Keratinocyte (primary cell): Measurements from ENCODE around the gene ZNF70. TPM values are rescaled to one million over a fixed set of nuclear protein-coding genes. Genes with fewer than 3 reads are reported as not detected.

ENCODE experiments used
- DNase-seq: peaks from one replicate; pipeline ENCODE4 v3.0.0-alpha.2; 2011; ENCODE audit warnings: low read depth, missing footprints, low spot score
- FAIRE-seq: peaks from 2 replicates; lab custom pipeline; 2011; peaks lifted over from hg19 to GRCh38; lab: Jason Lieb, UNC
- H2AFZ ChIP-seq: 2 replicates; pipeline ENCODE4 v1.6.0; 2012; ENCODE audit warnings: low read length, control low read depth, inconsistent platforms; ENCODE audit not compliant: control insufficient read depth
- H3K27ac ChIP-seq: 2 replicates; pipeline ENCODE4 v1.5.1; 2011; ENCODE audit warnings: low read length; ENCODE audit not compliant: control insufficient read depth, insufficient read depth
- H3K27me3 ChIP-seq: 3 replicates; pipeline ENCODE4 v1.6.0; 2011; ENCODE audit warnings: low read length; ENCODE audit not compliant: control insufficient read depth, insufficient read depth; ENCODE audit errors: extremely low read depth
- H3K36me3 ChIP-seq, 2 experiments: 2 replicates in 1 of 2; 3 replicates in 1 of 2; pipeline ENCODE4 v1.5.1; 2011; ENCODE audit warnings: low read length in 2 of 2, mild to moderate bottlenecking in 1 of 2; ENCODE audit not compliant: control insufficient read depth in 2 of 2, insufficient read depth in 2 of 2; ENCODE audit errors: extremely low read depth in 1 of 2
- H3K4me1 ChIP-seq: 3 replicates; pipeline ENCODE4 v1.5.1; 2011; ENCODE audit warnings: low read length; ENCODE audit not compliant: control insufficient read depth, insufficient read depth; ENCODE audit errors: extremely low read depth
- H3K4me2 ChIP-seq: 3 replicates; pipeline ENCODE4 v1.6.0; 2011; ENCODE audit warnings: low read depth, low read length; ENCODE audit not compliant: control insufficient read depth, insufficient read depth; ENCODE audit errors: extremely low read depth
- H3K4me3 ChIP-seq, 3 experiments: fragments of 200-600 bp in 1 of 3; sonication (generic) in 1 of 3; 2 replicates in 2 of 3; 3 replicates in 1 of 3; pipeline ENCODE4 v1.5.1; 2011 to 2016; ENCODE audit warnings: low read length in 3 of 3, mild to moderate bottlenecking in 3 of 3, control low read depth in 2 of 3, inconsistent platforms in 1 of 3, low read depth in 1 of 3, mixed read lengths in 1 of 3, mixed run types in 1 of 3, moderate library complexity in 1 of 3; ENCODE audit not compliant: control insufficient read depth in 2 of 3, insufficient read depth in 2 of 3; ENCODE audit errors: extremely low read depth in 1 of 3
- H3K79me2 ChIP-seq: 2 replicates; pipeline ENCODE4 v1.6.0; 2012; ENCODE audit warnings: low read length; ENCODE audit not compliant: control insufficient read depth, insufficient read depth
- H3K9ac ChIP-seq: 3 replicates; pipeline ENCODE4 v1.6.0; 2011; ENCODE audit warnings: low read length; ENCODE audit not compliant: control insufficient read depth, insufficient read depth; ENCODE audit errors: extremely low read depth
- H3K9me1 ChIP-seq: 3 replicates; pipeline ENCODE4 v1.6.0; 2011; ENCODE audit warnings: low read length; ENCODE audit not compliant: control insufficient read depth, insufficient read depth; ENCODE audit errors: extremely low read depth
- H3K9me3 ChIP-seq: 2 replicates; pipeline ENCODE4 v1.5.1; 2012; ENCODE audit warnings: low read depth, low read length; ENCODE audit not compliant: control insufficient read depth
- H4K20me1 ChIP-seq: 3 replicates; pipeline ENCODE4 v1.6.0; 2011; ENCODE audit warnings: low read length; ENCODE audit not compliant: control insufficient read depth, insufficient read depth; ENCODE audit errors: extremely low read depth
- EZH2 ChIP-seq: IDR thresholded peaks from one replicate; pipeline ENCODE4 v1.6.1; 2012; ENCODE audit warnings: inconsistent platforms, mild to moderate bottlenecking, low read length, moderate library complexity
- dilution Hi-C: fragments of 300-500 bp; cut with MboI; formaldehyde crosslinking; loops from one replicate; pipeline ENCODE4 v1.7.0; 2020; ENCODE audit warnings: low sequenced_read_pairs; ENCODE audit not compliant: extremely low pct_ligation_motif_present
- polyA plus RNA-seq, 5 experiments: library from polyadenylated mRNA; depleted of rRNA in 3 of 5; stranded (reverse) in 3 of 5; stranded (forward) in 1 of 5; unstranded in 1 of 5; fragments of >200 nt; gene quantifications; 1 replicate in 1 of 5; 2 replicates in 3 of 5; 3 replicates in 1 of 5; pipeline versions ENCODE4 v1.2.1 to v1.2.3, GENCODE V29; 2011 to 2012; ENCODE audit warnings: missing spikeins in 2 of 5, low read depth in 1 of 5, low replicate concordance in 1 of 5
- TF ChIP-seq, protein P1 (sequence below), 3 experiments: IDR thresholded peaks in 1 of 3; conservative IDR thresholded peaks in 1 of 3; optimal IDR thresholded peaks in 1 of 3; 2 replicates in 2 of 3; 3 replicates in 1 of 3; pipeline versions ENCODE3 to v1.5.1; 2011; ENCODE audit warnings: low read length in 3 of 3, mild to moderate bottlenecking in 3 of 3, moderate library complexity in 2 of 3, control low read depth in 1 of 3, inconsistent platforms in 1 of 3; ENCODE audit not compliant: insufficient read depth in 2 of 3; ENCODE audit errors: extremely low read depth in 1 of 3

Gene ZNF70
- polyA plus RNA-seq, 1 donor (not counting 4 experiments of a cell fraction or from before 2014, with no cell fraction given) = 0.55 TPM

DNA sequence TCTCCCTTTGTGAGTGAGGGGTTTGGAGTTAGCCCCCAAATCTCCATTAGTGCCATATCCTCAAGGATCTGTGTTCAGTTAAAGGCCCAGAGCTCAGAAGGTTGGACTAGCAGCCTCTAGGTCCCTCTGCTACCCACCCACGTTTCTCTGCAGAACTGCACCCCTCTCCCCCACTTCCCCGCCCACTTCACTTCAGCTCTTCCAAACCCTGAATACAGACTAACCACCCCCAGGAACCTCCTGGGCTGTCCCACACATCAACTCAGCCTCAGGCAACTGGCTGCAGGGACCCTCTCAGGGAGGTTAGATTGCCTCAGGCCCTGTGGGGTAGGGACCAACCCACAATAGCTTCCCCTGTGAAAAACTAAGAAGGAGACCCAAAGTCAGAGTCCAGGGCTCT is 2.5 kb upstream of the ZNF70 start:
- TF ChIP-seq EZH2 = no peak
- no peaks in the 10 kb centered on the region for H3K9me1 ChIP-seq
- no peak overlapping the region for H3K4me2 ChIP-seq
- H3K27ac ChIP-seq = no peak overlapping the region
- dilution Hi-C loops = no loop called here
- H3K9me3 ChIP-seq = no peaks in the 10 kb centered on the region
- peaks cover 11% of the 10 kb centered on the region for H3K4me1 ChIP-seq
- no peaks in the 10 kb centered on the region for H4K20me1 ChIP-seq
- no peak overlapping the region for H2AFZ ChIP-seq
- no peaks in the 10 kb centered on the region for H3K27me3 ChIP-seq
- no peak overlapping the region for H3K4me3 ChIP-seq
- FAIRE-seq (no peak), DNase-seq (no peak)
- H3K9ac ChIP-seq = no peak overlapping the region
- H3K79me2 ChIP-seq = peaks cover 3% of the 10 kb centered on the region
- H3K36me3 ChIP-seq = no peaks in the 10 kb centered on the region

DNA sequence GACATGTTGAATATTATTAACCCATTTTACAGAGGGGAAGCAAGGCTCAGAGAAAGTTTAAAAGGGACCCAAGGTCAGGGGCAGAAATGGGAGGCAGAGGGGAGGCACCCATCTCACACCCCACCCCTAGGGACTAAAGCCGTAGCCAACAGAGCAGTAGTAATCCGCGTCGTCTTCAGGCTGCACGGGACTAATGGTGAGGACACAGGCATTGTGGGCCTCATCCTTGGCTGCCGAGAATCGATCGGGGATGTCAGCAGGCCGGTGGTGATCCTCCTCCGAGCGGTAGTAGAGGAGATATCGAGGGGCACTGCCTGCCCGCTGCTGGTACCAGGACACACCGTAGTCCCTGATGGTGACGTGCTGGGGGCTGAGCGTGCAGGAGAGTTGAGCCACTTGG is 1.8 kb upstream of the ZNF70 start:
- Histone ChIP-seq H3K4me3 (no peak overlapping the region), H3K9me3 (no peaks in the 10 kb centered on the region), H3K9ac (no peak overlapping the region), H3K4me1 (peaks cover 11% of the 10 kb centered on the region), H3K79me2 (peaks cover 3% of the 10 kb centered on the region), H3K4me2 (no peak overlapping the region), H3K9me1 (no peaks in the 10 kb centered on the region), H3K27me3 (no peaks in the 10 kb centered on the region), H2AFZ (no peak overlapping the region), H3K27ac (no peak overlapping the region), H3K36me3 (no peaks in the 10 kb centered on the region), H4K20me1 (no peaks in the 10 kb centered on the region)
- dilution Hi-C loops = no loop called here
- no peak for FAIRE-seq
- TF ChIP-seq, protein P1, sequence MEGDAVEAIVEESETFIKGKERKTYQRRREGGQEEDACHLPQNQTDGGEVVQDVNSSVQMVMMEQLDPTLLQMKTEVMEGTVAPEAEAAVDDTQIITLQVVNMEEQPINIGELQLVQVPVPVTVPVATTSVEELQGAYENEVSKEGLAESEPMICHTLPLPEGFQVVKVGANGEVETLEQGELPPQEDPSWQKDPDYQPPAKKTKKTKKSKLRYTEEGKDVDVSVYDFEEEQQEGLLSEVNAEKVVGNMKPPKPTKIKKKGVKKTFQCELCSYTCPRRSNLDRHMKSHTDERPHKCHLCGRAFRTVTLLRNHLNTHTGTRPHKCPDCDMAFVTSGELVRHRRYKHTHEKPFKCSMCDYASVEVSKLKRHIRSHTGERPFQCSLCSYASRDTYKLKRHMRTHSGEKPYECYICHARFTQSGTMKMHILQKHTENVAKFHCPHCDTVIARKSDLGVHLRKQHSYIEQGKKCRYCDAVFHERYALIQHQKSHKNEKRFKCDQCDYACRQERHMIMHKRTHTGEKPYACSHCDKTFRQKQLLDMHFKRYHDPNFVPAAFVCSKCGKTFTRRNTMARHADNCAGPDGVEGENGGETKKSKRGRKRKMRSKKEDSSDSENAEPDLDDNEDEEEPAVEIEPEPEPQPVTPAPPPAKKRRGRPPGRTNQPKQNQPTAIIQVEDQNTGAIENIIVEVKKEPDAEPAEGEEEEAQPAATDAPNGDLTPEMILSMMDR (optimal IDR thresholded peaks at IDR 0.05 in 1 of 3, IDR thresholded peaks at IDR 0.05 in 1 of 3, conservative IDR thresholded peaks at IDR 0.05 in 1 of 3; ENCODE audit: extremely low read depth in 1 of 3, insufficient read depth in 2 of 3, low read length in 3 of 3) = no peak
- TF ChIP-seq EZH2 = no peak
- no peak for DNase-seq

DNA sequence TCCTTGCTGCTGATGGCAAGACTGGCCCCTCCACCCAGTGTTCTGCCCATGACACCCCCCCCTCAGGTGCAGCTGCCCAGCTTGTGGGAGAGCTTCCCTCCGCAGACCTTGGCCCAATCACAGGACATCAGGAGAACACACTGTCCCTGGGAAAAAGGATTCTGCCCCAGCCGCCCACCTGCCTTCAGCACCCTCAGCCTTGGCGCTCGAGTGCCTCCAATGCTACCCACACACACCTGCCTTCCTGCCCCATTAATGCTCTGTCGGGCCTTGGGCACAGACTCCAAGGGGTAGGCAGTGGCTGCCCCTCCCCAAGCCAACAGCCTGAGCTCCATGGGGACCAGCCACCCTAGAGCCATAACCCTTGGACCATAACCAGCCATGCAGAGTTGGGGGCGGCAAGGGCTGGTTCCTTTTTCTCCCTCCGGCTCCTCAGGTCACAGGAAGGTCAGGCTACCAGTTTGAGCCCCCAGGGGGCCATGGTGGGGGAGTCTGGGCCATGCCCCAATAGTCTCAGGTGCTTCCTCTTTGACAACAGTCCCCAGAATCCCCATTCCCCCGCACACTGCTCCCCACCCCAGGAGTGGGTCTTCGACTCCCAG is 1.3 kb upstream of the ZNF70 start:
- Histone ChIP-seq H3K4me3 (no peak overlapping the region), H3K27ac (no peak overlapping the region)

More for the DNA sequence above, 1.3 kb upstream of the ZNF70 start:
- H3K79me2 ChIP-seq = peaks cover 3% of the 10 kb centered on the region
- no peaks in the 10 kb centered on the region for H4K20me1 ChIP-seq
- H3K4me1 ChIP-seq = peaks cover 11% of the 10 kb centered on the region
- no peak for FAIRE-seq
- TF ChIP-seq, protein P1 (optimal IDR thresholded peaks at IDR 0.05 in 1 of 3, IDR thresholded peaks at IDR 0.05 in 1 of 3, conservative IDR thresholded peaks at IDR 0.05 in 1 of 3; ENCODE audit: extremely low read depth in 1 of 3, insufficient read depth in 2 of 3, low read length in 3 of 3) = no peak
- no peak for TF ChIP-seq EZH2
- dilution Hi-C loops = no loop called here
- no peaks in the 10 kb centered on the region for H3K27me3 ChIP-seq
- no peak for DNase-seq
- H2AFZ ChIP-seq = no peak overlapping the region
- H3K9me3 ChIP-seq = no peaks in the 10 kb centered on the region
- no peak overlapping the region for H3K9ac ChIP-seq
- peak overlapping the region; percentile 77 for H3K4me2 ChIP-seq
- H3K36me3 ChIP-seq = no peaks in the 10 kb centered on the region
- H3K9me1 ChIP-seq = no peaks in the 10 kb centered on the region
